Heart left ventricle (tissue), 13 donors: ENCODE measurements around the gene AJAP1.

ENCODE experiments used
- CTCF ChIP-seq, 12 donors: fragments of 200-600 bp; sonication (generic) in 4 of 12; IDR thresholded peaks; one replicate each; pipeline versions ENCODE4 v1.5.0 to v1.8.0; 2018 to 2022; ENCODE audit warnings: antibody characterized with exemption in 12 of 12, mild to moderate bottlenecking in 5 of 12
- POLR2A ChIP-seq, 2 donors: fragments of 450-650 bp; IDR thresholded peaks; one replicate each; pipeline ENCODE4 v1.6.1; 2017; ENCODE audit warnings: antibody characterized with exemption in 2 of 2, mild to moderate bottlenecking in 2 of 2, moderate library complexity in 2 of 2
- donor health status: ischemic (EF 13 %, LVEDD 7.1; RV severe dilation, severe dysfunction).
- donor health status: DM: no; HTN: yes; CAD: no.
- donor health status: DM: no; HTN: no; CAD: no.
- donor health status: ischemic (EF 25% LVEDD 6.9; RV normal size, moderate dysfunction).
- donor health status: ischemic (EF 25% LVEDD 5.7; RV mildly dilated, moderate dysfunction).
- donor health status: ischemic (EF 35%, LVEDD 5.7; RV mildly dilated, moderate dysfunction).
- donor health status: nonischemic (EF 11% LVEDD 7.7; RV severe dilation, severe dysfunction).
- donor health status: DM: yes; HTN: yes; CAD: no.
- donor health status: PGD.
- donor health status: ischemic (EF 29% LVEDD 5.4; RV normal size, mild dysfunction).
- donor health status: nonischemic (EF 23%, LVEDD 6.1; RV moderate dilation, normal function).

- TF ChIP-seq CTCF (IDR thresholded peaks at IDR 0.05) (no peak), POLR2A (IDR thresholded peaks at IDR 0.05) (no peak)
Observed at GRCh38 chr1:4631321-4631720, 23.1 kb upstream of the AJAP1 start.
